HL-60 (cell line): Measurements from ENCODE around the gene APBB2.

ENCODE experiments used
- DNase-seq, 2 experiments: peaks; one replicate each; pipeline ENCODE4 v3.0.0-alpha.2; 2010 to 2020; ENCODE audit warnings: low read depth in 1 of 2, low spot score in 1 of 2
- H3K27ac ChIP-seq: fragments of 250-450 bp; sonication (Bioruptor Pico); replicated peaks from 2 replicates; pipeline ENCODE4 v1.5.1; 2020; ENCODE audit warnings: mild to moderate bottlenecking, moderate library complexity
- H3K27me3 ChIP-seq: fragments of 250-450 bp; sonication (Bioruptor Pico); 2 replicates; pipeline ENCODE4 v1.5.1; 2021; ENCODE audit warnings: mild to moderate bottlenecking, moderate library complexity; ENCODE audit not compliant: insufficient read depth, poor library complexity, severe bottlenecking
- H3K4me3 ChIP-seq: replicated peaks from 2 replicates; pipeline ENCODE4 v1.5.1; 2011; ENCODE audit warnings: mild to moderate bottlenecking, control low read depth, low read length; ENCODE audit not compliant: insufficient read depth
- GABPA ChIP-seq: IDR thresholded peaks from 2 replicates; pipeline ENCODE4 v1.6.1; 2012; ENCODE audit warnings: low read depth
- POLR2AphosphoS5 ChIP-seq: IDR thresholded peaks from 2 replicates; pipeline ENCODE4 v1.6.1; 2012; ENCODE audit warnings: low read depth
- SPI1 ChIP-seq: IDR thresholded peaks from 2 replicates; pipeline ENCODE4 v1.6.1; 2012; ENCODE audit warnings: low read depth, mild to moderate bottlenecking, borderline replicate concordance
- TF ChIP-seq, protein P1 (sequence below): IDR thresholded peaks from one replicate; pipeline ENCODE4 v1.5.1; 2011; ENCODE audit warnings: low read length, control low read depth, inconsistent platforms; ENCODE audit not compliant: insufficient read depth
- TF ChIP-seq, protein P2 (sequence below): IDR thresholded peaks from 2 replicates; pipeline ENCODE4 v1.6.1; 2012; ENCODE audit warnings: low read depth; ENCODE audit not compliant: insufficient replicate concordance

The APBB2 gene

DNA sequence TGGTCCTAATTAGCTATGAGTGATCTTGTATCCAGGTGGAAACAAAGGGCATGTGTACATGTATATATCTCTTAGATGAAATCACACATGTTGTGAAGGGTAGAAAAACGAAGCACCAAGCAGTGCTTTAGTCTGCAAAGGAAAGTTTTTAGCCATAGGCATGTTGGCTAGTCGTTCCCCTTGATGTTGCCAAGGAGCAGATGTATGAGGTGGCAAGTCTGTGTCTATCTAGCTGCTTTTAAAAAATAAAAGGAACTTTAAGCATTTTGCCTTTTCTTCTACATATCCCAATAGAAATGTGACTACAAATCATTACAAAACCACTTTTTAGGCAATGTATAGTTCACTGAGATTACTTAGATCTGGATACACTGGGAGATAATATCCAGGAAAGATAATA, 401.5 kb downstream of the APBB2 start:
- peak overlapping the region; percentile 74 for H3K27ac ChIP-seq
- H3K4me3 ChIP-seq, result no peak overlapping the region
- TF ChIP-seq SPI1, result no peak
- TF ChIP-seq POLR2AphosphoS5, result no peak
- TF ChIP-seq GABPA, result no peak
- no peaks in the 10 kb centered on the region for H3K27me3 ChIP-seq
- no peak for DNase-seq

DNA sequence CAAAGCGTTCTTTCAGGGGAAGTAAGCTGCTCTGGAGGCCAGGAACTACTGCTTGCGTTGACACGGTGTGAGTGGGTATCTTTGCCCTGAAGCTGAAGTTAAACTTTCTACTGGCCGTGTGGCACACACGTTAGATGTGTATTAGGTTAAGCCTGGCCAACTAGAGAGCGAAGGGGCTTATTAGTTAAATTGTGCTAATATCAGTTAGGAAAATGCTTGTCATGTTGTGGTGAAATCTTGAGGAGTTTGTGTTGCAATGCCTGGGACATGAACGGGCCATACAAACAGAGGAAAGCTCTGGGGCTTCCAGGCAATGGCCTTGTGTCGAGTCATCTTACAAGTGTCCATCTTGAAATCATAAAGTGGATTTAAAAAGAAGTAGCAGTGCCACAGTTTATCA, 402.0 kb downstream of the APBB2 start:
- 0 out of 2 replicates have a peak overlapping the region, but pooled peaks have one; percentile 2 for H3K4me3 ChIP-seq
- peak overlapping the region; percentile 74 for H3K27ac ChIP-seq
- TF ChIP-seq, protein P1, sequence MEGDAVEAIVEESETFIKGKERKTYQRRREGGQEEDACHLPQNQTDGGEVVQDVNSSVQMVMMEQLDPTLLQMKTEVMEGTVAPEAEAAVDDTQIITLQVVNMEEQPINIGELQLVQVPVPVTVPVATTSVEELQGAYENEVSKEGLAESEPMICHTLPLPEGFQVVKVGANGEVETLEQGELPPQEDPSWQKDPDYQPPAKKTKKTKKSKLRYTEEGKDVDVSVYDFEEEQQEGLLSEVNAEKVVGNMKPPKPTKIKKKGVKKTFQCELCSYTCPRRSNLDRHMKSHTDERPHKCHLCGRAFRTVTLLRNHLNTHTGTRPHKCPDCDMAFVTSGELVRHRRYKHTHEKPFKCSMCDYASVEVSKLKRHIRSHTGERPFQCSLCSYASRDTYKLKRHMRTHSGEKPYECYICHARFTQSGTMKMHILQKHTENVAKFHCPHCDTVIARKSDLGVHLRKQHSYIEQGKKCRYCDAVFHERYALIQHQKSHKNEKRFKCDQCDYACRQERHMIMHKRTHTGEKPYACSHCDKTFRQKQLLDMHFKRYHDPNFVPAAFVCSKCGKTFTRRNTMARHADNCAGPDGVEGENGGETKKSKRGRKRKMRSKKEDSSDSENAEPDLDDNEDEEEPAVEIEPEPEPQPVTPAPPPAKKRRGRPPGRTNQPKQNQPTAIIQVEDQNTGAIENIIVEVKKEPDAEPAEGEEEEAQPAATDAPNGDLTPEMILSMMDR, result no peak
- TF ChIP-seq GABPA (no peak), POLR2AphosphoS5 (no peak), SPI1 (no peak)
- TF ChIP-seq, protein P2, sequence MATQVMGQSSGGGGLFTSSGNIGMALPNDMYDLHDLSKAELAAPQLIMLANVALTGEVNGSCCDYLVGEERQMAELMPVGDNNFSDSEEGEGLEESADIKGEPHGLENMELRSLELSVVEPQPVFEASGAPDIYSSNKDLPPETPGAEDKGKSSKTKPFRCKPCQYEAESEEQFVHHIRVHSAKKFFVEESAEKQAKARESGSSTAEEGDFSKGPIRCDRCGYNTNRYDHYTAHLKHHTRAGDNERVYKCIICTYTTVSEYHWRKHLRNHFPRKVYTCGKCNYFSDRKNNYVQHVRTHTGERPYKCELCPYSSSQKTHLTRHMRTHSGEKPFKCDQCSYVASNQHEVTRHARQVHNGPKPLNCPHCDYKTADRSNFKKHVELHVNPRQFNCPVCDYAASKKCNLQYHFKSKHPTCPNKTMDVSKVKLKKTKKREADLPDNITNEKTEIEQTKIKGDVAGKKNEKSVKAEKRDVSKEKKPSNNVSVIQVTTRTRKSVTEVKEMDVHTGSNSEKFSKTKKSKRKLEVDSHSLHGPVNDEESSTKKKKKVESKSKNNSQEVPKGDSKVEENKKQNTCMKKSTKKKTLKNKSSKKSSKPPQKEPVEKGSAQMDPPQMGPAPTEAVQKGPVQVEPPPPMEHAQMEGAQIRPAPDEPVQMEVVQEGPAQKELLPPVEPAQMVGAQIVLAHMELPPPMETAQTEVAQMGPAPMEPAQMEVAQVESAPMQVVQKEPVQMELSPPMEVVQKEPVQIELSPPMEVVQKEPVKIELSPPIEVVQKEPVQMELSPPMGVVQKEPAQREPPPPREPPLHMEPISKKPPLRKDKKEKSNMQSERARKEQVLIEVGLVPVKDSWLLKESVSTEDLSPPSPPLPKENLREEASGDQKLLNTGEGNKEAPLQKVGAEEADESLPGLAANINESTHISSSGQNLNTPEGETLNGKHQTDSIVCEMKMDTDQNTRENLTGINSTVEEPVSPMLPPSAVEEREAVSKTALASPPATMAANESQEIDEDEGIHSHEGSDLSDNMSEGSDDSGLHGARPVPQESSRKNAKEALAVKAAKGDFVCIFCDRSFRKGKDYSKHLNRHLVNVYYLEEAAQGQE, result no peak

DNA sequence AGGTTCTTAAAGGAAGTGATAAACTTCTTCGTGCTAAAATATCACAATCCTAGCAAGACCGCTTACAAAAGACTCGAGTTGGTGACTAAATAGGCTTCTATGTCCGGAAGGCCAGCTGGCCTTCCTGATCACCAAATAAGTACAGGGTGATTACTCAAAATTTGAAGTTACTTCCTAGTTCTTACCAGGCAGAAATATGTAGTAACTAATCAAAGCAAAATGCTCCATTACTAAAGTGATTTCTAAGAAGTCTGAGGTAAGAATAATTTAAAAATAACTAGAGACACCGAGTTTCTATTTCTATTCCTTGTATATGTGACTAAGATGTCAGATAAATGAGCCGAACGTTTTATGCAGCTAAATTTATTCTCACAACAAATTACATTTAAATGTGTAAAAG, 402.4 kb downstream of the APBB2 start:
- TF ChIP-seq GABPA (no peak), SPI1 (no peak), POLR2AphosphoS5 (no peak)
- TF ChIP-seq, protein P1, result no peak
- TF ChIP-seq, protein P2, result no peak
- peak; percentile 74 to 85 for DNase-seq
- Histone ChIP-seq H3K4me3 (0 out of 2 replicates have a peak overlapping the region, but pooled peaks have one; percentile 2), H3K27ac (peak overlapping the region; percentile 74), H3K27me3 (no peaks in the 10 kb centered on the region)

More for the DNA sequence above, 402.0 kb downstream of the APBB2 start:
- H3K27me3 ChIP-seq, result no peaks in the 10 kb centered on the region
- peak; percentile 31 to 83 for DNase-seq

DNA sequence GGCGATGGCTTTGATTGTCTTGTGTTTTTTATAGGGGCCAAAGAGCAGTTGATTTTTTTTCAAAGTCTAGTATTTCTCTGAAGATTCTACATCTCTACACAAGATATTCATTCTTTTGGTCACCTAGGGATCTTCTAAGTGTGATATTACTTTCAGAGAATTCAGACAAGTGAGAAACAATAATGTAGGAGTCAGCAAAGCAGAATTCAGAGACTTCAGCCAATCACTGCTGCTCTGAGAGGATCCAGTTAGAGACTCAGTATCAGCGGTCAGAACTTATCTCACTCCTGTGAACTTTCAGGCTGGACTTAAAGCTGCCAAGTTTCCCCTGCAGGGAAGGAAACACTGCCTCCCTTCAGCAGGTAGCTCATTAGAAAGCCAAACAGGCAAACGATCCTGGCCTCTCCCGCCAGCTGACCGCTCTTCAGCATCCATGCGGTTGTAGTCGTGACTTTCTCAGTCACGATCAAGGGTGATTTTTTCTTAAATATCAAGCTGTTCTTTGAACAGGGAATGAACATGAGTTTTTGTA, 405.4 kb downstream of the APBB2 start:
- TF ChIP-seq, protein P2, result no peak
- TF ChIP-seq GABPA (no peak), SPI1 (no peak), POLR2AphosphoS5 (no peak)
- TF ChIP-seq, protein P1, result no peak
- DNase-seq, result no peak
- H3K27me3 ChIP-seq, result no peaks in the 10 kb centered on the region
- no peak overlapping the region for H3K27ac ChIP-seq
- no peak overlapping the region for H3K4me3 ChIP-seq
